OCI-LY1 (cell line): ENCODE data around the gene PXDN.

ENCODE experiments used
- H2AFZ ChIP-seq: fragments of 200-600 bp; sonication (generic), shearing (Covaris generic); 2 replicates; pipeline ENCODE4 v1.6.0; 2014; ENCODE audit warnings: antibody characterized with exemption, mild to moderate bottlenecking, low read length
- H3F3A ChIP-seq: fragments of 200-600 bp; sonication (generic), shearing (Covaris generic); 2 replicates; pipeline ENCODE4 v1.6.0; 2014; ENCODE audit warnings: mild to moderate bottlenecking, antibody characterized with exemption, low read length, moderate library complexity; ENCODE audit not compliant: insufficient read depth
- H3K27ac ChIP-seq: fragments of 200-600 bp; sonication (generic); 2 replicates; pipeline ENCODE4 v1.5.1; 2014; ENCODE audit warnings: low read length, mixed run types, mild to moderate bottlenecking, low read depth; ENCODE audit not compliant: poor library complexity, severe bottlenecking
- H3K27me3 ChIP-seq: fragments of 200-600 bp; sonication (generic); 2 replicates; pipeline ENCODE4 v1.6.0; 2014; ENCODE audit warnings: antibody characterized with exemption, mild to moderate bottlenecking, low read length, moderate library complexity; ENCODE audit not compliant: insufficient read depth
- H3K36me3 ChIP-seq: fragments of 200-600 bp; sonication (generic); 2 replicates; pipeline ENCODE4 v1.6.1; 2014; ENCODE audit warnings: mild to moderate bottlenecking, antibody characterized with exemption, low read length, moderate library complexity, mixed read lengths; ENCODE audit not compliant: insufficient read depth
- H3K4me1 ChIP-seq: fragments of 200-600 bp; sonication (generic); 2 replicates; pipeline ENCODE4 v1.5.1; 2014; ENCODE audit warnings: mild to moderate bottlenecking, low read length, moderate library complexity; ENCODE audit not compliant: insufficient read depth, severe bottlenecking
- H3K4me2 ChIP-seq: fragments of 200-600 bp; sonication (generic), shearing (Covaris generic); 2 replicates; pipeline ENCODE4 v1.6.1; 2014; ENCODE audit warnings: low read length
- H3K4me3 ChIP-seq: fragments of 200-600 bp; sonication (generic); 2 replicates; pipeline ENCODE4 v1.5.1; 2014; ENCODE audit warnings: low read length, low read depth, mild to moderate bottlenecking, mixed read lengths; ENCODE audit not compliant: poor library complexity, severe bottlenecking
- H3K79me2 ChIP-seq: fragments of 200-600 bp; shearing (Covaris generic); 2 replicates; pipeline ENCODE4 v1.6.1; 2016; ENCODE audit warnings: mixed run types, low read length, mixed read lengths; ENCODE audit not compliant: insufficient read depth
- H3K9ac ChIP-seq: fragments of 200-600 bp; sonication (generic), shearing (Covaris generic); 2 replicates; pipeline ENCODE4 v1.6.1; 2014; ENCODE audit warnings: mild to moderate bottlenecking, low read length, mixed read lengths
- H3K9me2 ChIP-seq: fragments of 200-600 bp; sonication (generic), shearing (Covaris generic); 2 replicates; pipeline ENCODE4 v1.6.1; 2014; ENCODE audit warnings: low read depth, mild to moderate bottlenecking, low read length, mixed read lengths
- H3K9me3 ChIP-seq: fragments of 200-600 bp; shearing (Covaris generic); 2 replicates; pipeline ENCODE4 v1.6.1; 2014; ENCODE audit warnings: low read length, mixed read lengths
- H4K20me1 ChIP-seq: fragments of 200-600 bp; sonication (generic), shearing (Covaris generic); 2 replicates; pipeline ENCODE4 v1.6.0; 2016; ENCODE audit warnings: mild to moderate bottlenecking, low read length; ENCODE audit not compliant: insufficient read depth
- EZH2 ChIP-seq: fragments of 200-600 bp; sonication (generic), shearing (Covaris generic); IDR thresholded peaks from 2 replicates; pipeline ENCODE4 v1.8.0; 2017; ENCODE audit warnings: borderline replicate concordance, mixed run types, mild to moderate bottlenecking, antibody characterized with exemption, low read length, moderate library complexity, mixed read lengths
- TF ChIP-seq, protein P1 (sequence below): fragments of 200-600 bp; sonication (generic), shearing (Covaris generic); IDR thresholded peaks from 2 replicates; pipeline ENCODE4 v1.5.1; 2017; ENCODE audit warnings: mild to moderate bottlenecking, antibody characterized with exemption, low read length, moderate library complexity, mixed read lengths

Gene PXDN

DNA sequence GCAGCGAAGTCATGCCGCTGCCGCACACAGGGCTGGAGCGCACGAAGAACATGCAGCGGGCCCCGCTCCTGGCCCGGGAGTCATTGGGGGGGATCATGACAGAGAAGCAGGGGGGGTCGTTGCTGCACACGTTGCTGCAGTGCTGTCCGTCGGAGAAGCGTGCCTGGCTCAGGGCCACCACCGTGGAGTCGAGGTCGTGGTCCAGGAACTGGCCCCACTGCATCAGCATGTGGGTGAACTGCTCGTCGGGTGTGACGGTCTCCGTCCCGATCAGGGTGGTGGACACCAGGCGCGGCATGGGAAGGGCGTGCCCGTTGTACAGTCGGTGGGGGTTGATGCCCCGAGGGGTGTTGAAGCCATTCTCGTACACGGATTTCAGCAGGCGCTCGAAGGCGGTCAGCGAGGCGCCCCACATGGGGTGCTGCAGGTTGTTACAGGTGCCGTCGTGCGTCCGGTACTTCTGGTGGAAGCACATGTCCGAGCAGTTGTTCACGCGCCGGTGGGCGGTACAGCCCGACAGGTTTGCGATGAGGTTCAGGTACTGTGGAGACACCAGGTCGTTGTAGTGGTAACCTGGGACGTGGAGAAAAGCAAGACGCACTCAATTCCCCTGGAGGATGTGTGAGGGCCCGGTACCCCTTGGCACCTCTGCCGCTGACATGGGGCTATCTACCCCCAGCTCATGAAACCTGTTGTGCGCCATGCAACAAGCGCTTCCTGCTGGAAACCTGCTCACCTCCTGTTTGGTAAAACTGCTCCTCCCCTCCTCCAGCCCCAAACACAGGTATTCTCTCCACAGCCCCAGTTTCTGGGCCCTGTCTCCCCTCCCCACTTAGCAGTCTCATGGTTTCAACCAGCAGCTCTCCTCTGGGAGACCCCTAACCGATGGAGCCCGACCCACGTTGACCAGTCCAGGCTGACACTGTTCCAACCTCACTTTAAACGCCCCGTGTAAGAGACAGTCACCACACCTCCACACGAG, 94.9 kb downstream of the PXDN start:
- no peaks in the 10 kb centered on the region for H3K9me2 ChIP-seq
- H3K4me3 ChIP-seq: no peak overlapping the region
- no peaks in the 10 kb centered on the region for H3K79me2 ChIP-seq
- H3K27me3 ChIP-seq: no peaks in the 10 kb centered on the region; the same call in 1 of the 2 replicates
- H3K4me1 ChIP-seq: no peaks in the 10 kb centered on the region
- H3K9ac ChIP-seq: no peak overlapping the region
- no peaks in the 10 kb centered on the region for H3K36me3 ChIP-seq
- no peak overlapping the region for H2AFZ ChIP-seq
- no peak overlapping the region for H3K4me2 ChIP-seq
- TF ChIP-seq, protein P1, sequence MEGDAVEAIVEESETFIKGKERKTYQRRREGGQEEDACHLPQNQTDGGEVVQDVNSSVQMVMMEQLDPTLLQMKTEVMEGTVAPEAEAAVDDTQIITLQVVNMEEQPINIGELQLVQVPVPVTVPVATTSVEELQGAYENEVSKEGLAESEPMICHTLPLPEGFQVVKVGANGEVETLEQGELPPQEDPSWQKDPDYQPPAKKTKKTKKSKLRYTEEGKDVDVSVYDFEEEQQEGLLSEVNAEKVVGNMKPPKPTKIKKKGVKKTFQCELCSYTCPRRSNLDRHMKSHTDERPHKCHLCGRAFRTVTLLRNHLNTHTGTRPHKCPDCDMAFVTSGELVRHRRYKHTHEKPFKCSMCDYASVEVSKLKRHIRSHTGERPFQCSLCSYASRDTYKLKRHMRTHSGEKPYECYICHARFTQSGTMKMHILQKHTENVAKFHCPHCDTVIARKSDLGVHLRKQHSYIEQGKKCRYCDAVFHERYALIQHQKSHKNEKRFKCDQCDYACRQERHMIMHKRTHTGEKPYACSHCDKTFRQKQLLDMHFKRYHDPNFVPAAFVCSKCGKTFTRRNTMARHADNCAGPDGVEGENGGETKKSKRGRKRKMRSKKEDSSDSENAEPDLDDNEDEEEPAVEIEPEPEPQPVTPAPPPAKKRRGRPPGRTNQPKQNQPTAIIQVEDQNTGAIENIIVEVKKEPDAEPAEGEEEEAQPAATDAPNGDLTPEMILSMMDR: no peak
- TF ChIP-seq EZH2: no peak
- H3K9me3 ChIP-seq: no peaks in the 10 kb centered on the region
- no peaks in the 10 kb centered on the region for H3F3A ChIP-seq
- no peak overlapping the region for H3K27ac ChIP-seq
- H4K20me1 ChIP-seq: no peaks in the 10 kb centered on the region

DNA sequence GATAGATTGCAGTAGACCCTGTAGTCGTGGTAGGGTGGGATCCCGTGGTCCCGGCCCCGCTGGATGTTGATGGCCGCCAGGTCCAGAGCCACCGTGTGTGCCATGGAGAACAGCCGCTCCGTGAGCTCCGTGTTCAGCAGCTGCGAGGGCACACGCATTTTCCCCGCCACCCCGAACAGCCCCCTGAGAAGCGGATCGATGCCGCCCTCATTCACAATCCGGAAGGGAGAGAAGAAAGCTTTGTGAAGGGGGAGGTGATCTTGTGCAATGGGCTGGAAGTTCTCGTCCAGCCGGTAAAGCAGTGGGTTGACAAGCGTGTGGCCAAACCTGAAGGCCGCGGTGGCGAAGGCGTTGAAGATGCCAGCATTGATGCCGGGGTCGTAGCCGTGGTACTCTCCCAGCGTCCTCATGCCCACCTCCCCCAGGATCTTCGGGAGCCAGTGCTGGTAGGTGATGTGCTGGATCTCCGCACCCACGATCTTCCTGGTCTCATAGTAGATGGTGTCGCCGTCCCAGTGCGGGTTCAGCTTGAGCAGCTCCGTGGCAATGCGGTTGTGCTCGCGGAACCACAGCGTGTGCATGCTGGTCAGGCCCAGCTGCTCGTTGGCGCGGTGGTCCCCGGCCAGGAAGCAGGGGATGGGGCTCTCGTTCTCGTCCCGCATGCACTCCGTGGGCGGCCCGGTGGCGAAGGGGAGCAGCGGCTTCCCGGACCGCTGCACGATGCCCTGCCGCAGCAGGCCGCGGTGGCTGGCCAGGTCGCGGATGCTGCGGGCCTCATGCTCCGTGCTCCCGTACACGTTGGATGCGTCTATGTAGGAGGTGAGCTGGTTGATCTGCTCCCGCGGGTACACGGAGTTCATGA, 95.8 kb downstream of the PXDN start:
- Histone ChIP-seq H3K4me3 (no peak overlapping the region), H3K36me3 (no peaks in the 10 kb centered on the region), H2AFZ (no peak overlapping the region), H3K27ac (no peak overlapping the region), H3K27me3 (no peaks in the 10 kb centered on the region; the same call in 1 of the 2 replicates), H3K9ac (no peak overlapping the region), H3K4me1 (no peaks in the 10 kb centered on the region), H3K9me2 (no peaks in the 10 kb centered on the region), H3K4me2 (no peak overlapping the region), H4K20me1 (no peaks in the 10 kb centered on the region), H3K79me2 (no peaks in the 10 kb centered on the region), H3F3A (no peaks in the 10 kb centered on the region), H3K9me3 (no peaks in the 10 kb centered on the region)
- TF ChIP-seq, protein P1: no peak
- TF ChIP-seq EZH2: no peak

DNA sequence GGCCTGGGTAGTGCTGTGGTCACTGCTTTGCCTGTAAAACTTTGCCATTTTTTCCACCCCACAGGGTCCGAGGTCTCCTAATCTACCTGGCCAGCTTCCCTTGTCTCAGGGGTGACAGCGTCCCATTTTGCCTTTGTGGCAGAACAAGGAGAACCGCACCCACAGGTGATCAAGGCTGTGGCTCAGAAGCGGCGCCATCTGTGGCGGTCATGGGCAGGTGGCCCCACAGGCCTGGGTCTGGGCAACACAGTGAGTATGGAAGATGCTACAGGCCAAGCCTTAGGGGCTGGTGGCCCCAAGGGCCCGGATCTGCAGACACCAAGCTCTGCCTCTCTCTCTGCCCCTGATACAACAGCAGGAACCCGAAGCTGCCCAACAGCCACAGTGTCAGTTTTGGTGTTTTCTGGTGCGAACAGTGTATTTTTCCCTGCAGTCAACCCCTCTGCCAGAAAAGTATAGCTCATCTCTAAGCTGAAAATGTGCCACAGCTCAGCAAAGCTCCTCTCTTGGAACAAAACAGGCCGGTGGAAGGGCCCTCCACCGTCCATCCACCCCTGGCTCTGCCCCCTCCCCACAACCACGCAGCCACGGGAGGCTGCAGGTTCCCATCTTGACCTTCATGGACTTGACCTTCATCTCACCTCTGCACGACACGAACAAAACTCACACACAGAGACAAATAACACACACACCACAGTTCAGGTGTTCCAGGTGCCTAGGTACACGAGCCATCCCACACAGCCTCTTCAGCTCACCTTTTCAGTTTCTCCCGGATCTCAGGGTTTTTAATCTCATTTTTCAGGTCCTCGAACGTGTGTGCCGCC, 96.7 kb downstream of the PXDN start:
- H3K4me1 ChIP-seq: no peaks in the 10 kb centered on the region
- H3K9ac ChIP-seq: no peak overlapping the region
- H3K79me2 ChIP-seq: no peaks in the 10 kb centered on the region
- no peaks in the 10 kb centered on the region for H3F3A ChIP-seq
- TF ChIP-seq, protein P1: no peak
- TF ChIP-seq EZH2: no peak
- no peak overlapping the region for H3K27ac ChIP-seq
- H3K27me3 ChIP-seq: no peaks in the 10 kb centered on the region; the same call in 1 of the 2 replicates
- no peak overlapping the region for H3K4me3 ChIP-seq
- H4K20me1 ChIP-seq: no peaks in the 10 kb centered on the region
- no peak overlapping the region for H2AFZ ChIP-seq
- no peaks in the 10 kb centered on the region for H3K36me3 ChIP-seq
- no peak overlapping the region for H3K4me2 ChIP-seq
- H3K9me2 ChIP-seq: no peaks in the 10 kb centered on the region
- H3K9me3 ChIP-seq: no peaks in the 10 kb centered on the region
